HL-60 (cell line): ENCODE data around the gene LPIN1.
"Not testable (repeated sequence)": the region's sequence is repeated elsewhere in the genome, so short reads cannot be mapped to it uniquely, and the experiment has no call there.

Experiments
- DNase-seq, 2 experiments: peaks; one replicate each; pipeline ENCODE4 v3.0.0-alpha.2; 2010 to 2020; ENCODE audit warnings: low read depth in 1 of 2, low spot score in 1 of 2
- H3K27ac ChIP-seq: fragments of 250-450 bp; sonication (Bioruptor Pico); replicated peaks from 2 replicates; pipeline ENCODE4 v1.5.1; 2020; ENCODE audit warnings: mild to moderate bottlenecking, moderate library complexity
- H3K27me3 ChIP-seq: fragments of 250-450 bp; sonication (Bioruptor Pico); 2 replicates; pipeline ENCODE4 v1.5.1; 2021; ENCODE audit warnings: mild to moderate bottlenecking, moderate library complexity; ENCODE audit not compliant: insufficient read depth, poor library complexity, severe bottlenecking
- H3K4me3 ChIP-seq: replicated peaks from 2 replicates; pipeline ENCODE4 v1.5.1; 2011; ENCODE audit warnings: mild to moderate bottlenecking, control low read depth, low read length; ENCODE audit not compliant: insufficient read depth
- GABPA ChIP-seq: IDR thresholded peaks from 2 replicates; pipeline ENCODE4 v1.6.1; 2012; ENCODE audit warnings: low read depth
- POLR2AphosphoS5 ChIP-seq: IDR thresholded peaks from 2 replicates; pipeline ENCODE4 v1.6.1; 2012; ENCODE audit warnings: low read depth
- SPI1 ChIP-seq: IDR thresholded peaks from 2 replicates; pipeline ENCODE4 v1.6.1; 2012; ENCODE audit warnings: low read depth, mild to moderate bottlenecking, borderline replicate concordance
- TF ChIP-seq, protein P1 (sequence below): IDR thresholded peaks from one replicate; pipeline ENCODE4 v1.5.1; 2011; ENCODE audit warnings: low read length, control low read depth, inconsistent platforms; ENCODE audit not compliant: insufficient read depth
- TF ChIP-seq, protein P2 (sequence below): IDR thresholded peaks from 2 replicates; pipeline ENCODE4 v1.6.1; 2012; ENCODE audit warnings: low read depth; ENCODE audit not compliant: insufficient replicate concordance

LPIN1 gene

DNA sequence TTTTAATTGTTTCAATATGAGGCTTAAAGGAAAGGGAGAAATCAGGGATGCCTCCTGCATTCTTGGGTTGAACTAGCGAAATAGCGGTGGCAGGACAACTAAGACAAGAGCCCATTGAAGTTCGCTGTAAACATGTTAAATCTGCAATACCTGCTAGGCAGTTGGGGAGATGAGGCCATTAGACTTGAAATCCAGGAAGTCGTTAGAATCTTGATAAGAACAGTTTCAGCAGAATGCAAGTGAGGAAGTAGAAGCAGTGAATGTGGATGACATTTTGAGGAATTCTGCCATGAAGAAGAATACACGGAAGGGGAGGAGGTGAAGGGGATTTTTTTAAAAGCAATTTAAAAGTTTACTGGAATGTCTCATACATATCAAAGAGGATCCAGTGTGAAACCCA lies 109.7 kb downstream of the LPIN1 start:
- DNase-seq = no peak
- TF ChIP-seq GABPA = no peak
- TF ChIP-seq SPI1 = peak; percentile 62; the same call in 1 of the 2 replicates
- TF ChIP-seq, protein P1, sequence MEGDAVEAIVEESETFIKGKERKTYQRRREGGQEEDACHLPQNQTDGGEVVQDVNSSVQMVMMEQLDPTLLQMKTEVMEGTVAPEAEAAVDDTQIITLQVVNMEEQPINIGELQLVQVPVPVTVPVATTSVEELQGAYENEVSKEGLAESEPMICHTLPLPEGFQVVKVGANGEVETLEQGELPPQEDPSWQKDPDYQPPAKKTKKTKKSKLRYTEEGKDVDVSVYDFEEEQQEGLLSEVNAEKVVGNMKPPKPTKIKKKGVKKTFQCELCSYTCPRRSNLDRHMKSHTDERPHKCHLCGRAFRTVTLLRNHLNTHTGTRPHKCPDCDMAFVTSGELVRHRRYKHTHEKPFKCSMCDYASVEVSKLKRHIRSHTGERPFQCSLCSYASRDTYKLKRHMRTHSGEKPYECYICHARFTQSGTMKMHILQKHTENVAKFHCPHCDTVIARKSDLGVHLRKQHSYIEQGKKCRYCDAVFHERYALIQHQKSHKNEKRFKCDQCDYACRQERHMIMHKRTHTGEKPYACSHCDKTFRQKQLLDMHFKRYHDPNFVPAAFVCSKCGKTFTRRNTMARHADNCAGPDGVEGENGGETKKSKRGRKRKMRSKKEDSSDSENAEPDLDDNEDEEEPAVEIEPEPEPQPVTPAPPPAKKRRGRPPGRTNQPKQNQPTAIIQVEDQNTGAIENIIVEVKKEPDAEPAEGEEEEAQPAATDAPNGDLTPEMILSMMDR = no peak
- Histone ChIP-seq H3K27me3 (no peaks in the 10 kb centered on the region), H3K4me3 (no peak overlapping the region), H3K27ac (no peak overlapping the region)

DNA sequence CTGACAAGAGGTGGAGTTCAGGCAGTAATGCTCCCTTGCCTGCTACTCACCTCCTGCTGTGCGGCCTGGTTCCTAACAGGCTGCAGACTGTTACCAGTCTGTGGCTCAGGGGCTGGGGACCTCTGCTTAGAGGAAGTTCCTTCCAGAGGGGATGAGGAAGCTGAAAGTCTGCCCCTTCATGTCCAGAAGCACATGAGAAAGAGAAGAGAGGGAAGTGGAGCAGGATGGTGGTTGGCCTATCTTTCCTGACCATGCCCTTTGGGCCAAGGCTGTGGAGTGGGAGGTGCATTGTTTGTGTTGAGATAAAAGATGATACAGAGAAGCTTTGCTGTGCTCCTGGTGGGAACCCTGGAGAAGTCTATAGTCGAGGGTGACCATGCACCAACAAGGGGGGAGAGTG lies 112.5 kb downstream of the LPIN1 start:
- H3K27ac ChIP-seq = peak overlapping the region; percentile 51
- peak; percentile 80 for TF ChIP-seq SPI1
- TF ChIP-seq, protein P1 = no peak
- TF ChIP-seq, protein P2, sequence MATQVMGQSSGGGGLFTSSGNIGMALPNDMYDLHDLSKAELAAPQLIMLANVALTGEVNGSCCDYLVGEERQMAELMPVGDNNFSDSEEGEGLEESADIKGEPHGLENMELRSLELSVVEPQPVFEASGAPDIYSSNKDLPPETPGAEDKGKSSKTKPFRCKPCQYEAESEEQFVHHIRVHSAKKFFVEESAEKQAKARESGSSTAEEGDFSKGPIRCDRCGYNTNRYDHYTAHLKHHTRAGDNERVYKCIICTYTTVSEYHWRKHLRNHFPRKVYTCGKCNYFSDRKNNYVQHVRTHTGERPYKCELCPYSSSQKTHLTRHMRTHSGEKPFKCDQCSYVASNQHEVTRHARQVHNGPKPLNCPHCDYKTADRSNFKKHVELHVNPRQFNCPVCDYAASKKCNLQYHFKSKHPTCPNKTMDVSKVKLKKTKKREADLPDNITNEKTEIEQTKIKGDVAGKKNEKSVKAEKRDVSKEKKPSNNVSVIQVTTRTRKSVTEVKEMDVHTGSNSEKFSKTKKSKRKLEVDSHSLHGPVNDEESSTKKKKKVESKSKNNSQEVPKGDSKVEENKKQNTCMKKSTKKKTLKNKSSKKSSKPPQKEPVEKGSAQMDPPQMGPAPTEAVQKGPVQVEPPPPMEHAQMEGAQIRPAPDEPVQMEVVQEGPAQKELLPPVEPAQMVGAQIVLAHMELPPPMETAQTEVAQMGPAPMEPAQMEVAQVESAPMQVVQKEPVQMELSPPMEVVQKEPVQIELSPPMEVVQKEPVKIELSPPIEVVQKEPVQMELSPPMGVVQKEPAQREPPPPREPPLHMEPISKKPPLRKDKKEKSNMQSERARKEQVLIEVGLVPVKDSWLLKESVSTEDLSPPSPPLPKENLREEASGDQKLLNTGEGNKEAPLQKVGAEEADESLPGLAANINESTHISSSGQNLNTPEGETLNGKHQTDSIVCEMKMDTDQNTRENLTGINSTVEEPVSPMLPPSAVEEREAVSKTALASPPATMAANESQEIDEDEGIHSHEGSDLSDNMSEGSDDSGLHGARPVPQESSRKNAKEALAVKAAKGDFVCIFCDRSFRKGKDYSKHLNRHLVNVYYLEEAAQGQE = no peak
- 0 out of 2 replicates have a peak, but pooled peaks have one; percentile 30 for TF ChIP-seq POLR2AphosphoS5
- H3K4me3 ChIP-seq = no peak overlapping the region
- no peaks in the 10 kb centered on the region for H3K27me3 ChIP-seq
- DNase-seq = peak; percentile 68 to 88

DNA sequence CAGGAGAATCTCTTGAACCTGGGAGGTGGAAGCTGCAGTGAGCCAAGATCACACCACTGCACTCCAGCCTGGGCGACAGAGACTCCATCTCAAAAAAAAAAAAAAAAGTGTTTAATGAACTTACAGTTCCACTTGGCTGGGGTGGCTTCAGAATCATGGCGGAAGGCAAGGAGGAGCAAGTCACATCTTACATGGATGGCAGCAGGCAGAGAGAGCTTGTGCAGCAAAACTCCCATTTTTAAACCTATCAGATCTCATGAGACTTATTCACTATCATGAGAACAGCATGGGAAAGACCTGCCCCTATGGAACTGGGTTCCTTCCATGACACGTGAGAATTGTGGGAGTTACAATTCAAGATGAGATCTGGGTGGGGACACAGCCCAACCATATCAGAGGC lies 113.5 kb downstream of the LPIN1 start:
- H3K27me3 ChIP-seq, H3K4me3 ChIP-seq, H3K27ac ChIP-seq, DNase-seq: not testable (repeated sequence)

DNA sequence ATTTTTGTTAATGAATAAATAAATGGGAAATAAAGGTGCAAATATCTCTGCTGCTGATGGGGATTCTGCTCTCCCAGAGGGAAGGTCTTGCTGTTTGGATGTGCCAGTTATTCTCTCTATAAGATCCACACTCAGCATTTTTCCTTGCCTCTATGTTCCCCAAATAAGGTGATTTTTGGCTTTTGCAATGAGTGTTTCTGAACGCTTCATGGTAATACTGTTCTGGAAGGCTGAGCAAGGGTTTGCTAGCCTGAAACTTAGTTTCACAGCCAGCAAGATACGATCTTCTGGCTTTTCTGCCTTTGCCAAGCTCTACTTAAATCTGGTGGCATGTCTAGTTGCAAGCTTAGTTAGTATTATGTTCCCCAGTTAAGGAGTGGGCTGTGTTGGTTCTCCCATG lies 114.6 kb downstream of the LPIN1 start:
- H3K27me3 ChIP-seq = no peaks in the 10 kb centered on the region
- TF ChIP-seq, protein P1 = no peak
- no peak for TF ChIP-seq SPI1
- no peak for TF ChIP-seq POLR2AphosphoS5
- TF ChIP-seq, protein P2 = no peak
- no peak for TF ChIP-seq GABPA
- no peak overlapping the region for H3K27ac ChIP-seq
- no peak for DNase-seq
- H3K4me3 ChIP-seq = no peak overlapping the region
